Measurements from ENCODE around the gene ATP5IF1.

DNA sequence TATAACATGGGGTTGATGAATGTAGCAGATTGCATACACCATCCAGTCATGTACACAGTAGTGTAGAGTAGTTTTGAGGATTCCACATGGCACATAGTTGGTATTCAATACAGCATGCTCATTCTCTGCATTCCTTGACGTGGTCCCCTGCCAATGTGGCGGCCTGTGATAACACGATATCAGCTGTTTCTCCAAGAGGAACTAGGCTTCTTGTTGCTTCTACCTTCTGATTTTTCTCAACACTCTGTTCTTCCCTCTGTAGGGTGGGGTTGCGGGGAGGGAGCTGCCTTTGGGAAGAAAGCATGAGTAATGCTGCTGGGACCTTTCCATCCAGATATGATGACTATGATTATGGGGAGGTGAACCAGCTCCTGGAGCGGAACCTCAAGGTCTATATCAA, 42.8 kb downstream of the ATP5IF1 start:
- TF ChIP-seq POLR2A (IDR thresholded peaks at IDR 0.05; ENCODE audit: low read depth, low read length) (no peak), POLR2AphosphoS5 (IDR thresholded peaks at IDR 0.05; ENCODE audit: low read depth, low read length) (no peak), PAX5 (IDR thresholded peaks at IDR 0.05; ENCODE audit: insufficient read depth, low read length, severe bottlenecking) (no peak), SPI1 (IDR thresholded peaks at IDR 0.05; ENCODE audit: low read depth, low read length) (no peak)

Measured in GM12891 (cell line).